Renal pelvis (tissue), 4 donors: ENCODE data around the gene GANAB. TPM values are rescaled to one million over a fixed set of nuclear protein-coding genes. Genes with fewer than 3 reads are reported as not detected.
A peak's percentile ranks its signal among the peaks of the same experiment; 100 is the strongest.
"Not testable (repeated sequence)": the region's sequence is repeated elsewhere in the genome, so short reads cannot be mapped to it uniquely, and the experiment has no call there.

Experiments
- DNase-seq: peaks from one replicate; pipeline ENCODE4 v3.0.0-alpha.2; 2013
- polyA plus RNA-seq, 3 donors: library from polyadenylated mRNA; unstranded; fragments of 120-200 nt; gene quantifications; one replicate each; pipeline ENCODE4 v1.2.1, GENCODE V29; 2013; ENCODE audit not compliant: insufficient read length in 3 of 3

The GANAB gene
- polyA plus RNA-seq, 3 donors = 371 to 407 (median 392) TPM

GRCh38 chr11:62673196-62673525, 26.7 kb upstream of the GANAB start:
- no peak for DNase-seq

GRCh38 chr11:62671608-62672389, 25.4 kb upstream of the GANAB start, which contains the start of the genes LBHD1 and UQCC3:
LBHD1 (minus strand) TSS chr11:62672267; CDS start chr11:62670031, 2,236 bp downstream.
UQCC3 (plus strand) TSS chr11:62671673; CDS start chr11:62671746, 73 bp downstream.
- peak; percentile 86 for DNase-seq

GRCh38 chr11:62671236-62671607, 24.8 kb upstream of the GANAB start:
- DNase-seq = peak; percentile 31

DNA sequence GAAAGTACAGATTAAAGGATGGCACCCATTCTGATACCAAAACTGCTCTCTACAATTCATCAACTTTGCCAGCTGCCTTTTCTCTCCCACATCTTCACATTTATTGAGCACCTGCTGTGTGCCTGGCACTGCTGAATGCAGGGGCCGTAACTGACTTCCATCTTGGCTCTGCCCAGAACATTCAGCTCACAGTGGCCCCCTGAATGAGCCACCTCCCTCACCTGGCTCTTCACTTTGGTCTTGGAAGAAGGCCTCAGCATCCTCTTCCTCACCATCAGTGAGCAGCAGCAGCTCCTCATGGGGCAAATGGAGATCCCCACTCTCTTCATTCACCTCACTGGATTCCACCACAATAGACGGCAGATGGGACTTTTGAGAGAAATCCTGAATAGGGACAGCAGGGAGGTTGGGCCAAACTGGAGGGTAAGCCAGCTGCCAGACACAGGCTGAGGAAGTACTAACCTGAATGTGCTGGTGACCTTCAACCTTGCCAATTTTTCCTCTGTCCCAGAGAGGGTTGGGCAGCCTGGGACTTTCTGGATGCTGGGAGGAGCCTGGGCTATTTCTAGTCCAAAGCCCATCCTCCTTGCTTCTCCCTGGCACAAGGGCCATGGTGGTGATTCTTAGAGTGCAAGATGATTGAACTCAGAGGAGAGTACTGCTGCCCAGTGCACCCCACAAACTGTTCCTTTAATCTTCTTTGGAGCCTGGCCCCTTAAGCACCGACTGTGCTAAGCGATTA, 23.2 kb upstream of the GANAB start:
- no peak for DNase-seq

- no peak for DNase-seq
These were observed 21.0 kb upstream of the GANAB start for GRCh38 chr11:62667460-62667859.

DNA sequence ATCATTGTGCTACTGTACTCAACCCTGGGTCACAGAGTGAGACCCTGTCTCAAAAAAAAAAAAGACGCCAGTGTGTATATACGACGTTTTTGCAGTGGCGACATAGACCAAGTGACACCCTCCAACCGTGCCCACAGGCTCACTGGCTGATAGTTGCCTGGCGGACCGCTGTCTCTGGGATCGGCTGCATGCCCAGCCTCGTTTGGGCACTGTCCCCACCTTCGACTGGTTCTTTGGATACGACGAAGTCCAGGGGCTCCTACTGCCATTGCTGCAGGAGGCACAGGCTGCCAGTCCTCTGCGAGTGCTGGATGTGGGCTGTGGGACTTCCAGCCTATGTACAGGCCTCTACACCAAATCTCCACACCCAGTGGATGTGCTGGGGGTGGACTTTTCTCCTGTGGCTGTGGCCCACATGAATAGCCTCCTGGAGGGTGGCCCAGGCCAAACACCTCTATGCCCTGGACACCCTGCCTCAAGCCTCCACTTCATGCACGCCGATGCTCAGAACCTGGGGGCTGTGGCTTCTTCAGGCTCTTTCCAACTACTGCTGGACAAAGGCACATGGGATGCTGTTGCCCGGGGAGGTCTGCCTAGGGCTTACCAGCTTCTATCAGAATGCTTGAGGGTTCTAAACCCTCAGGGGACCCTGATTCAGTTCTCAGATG, 20.0 kb upstream of the GANAB start:
- DNase-seq = no peak

DNA sequence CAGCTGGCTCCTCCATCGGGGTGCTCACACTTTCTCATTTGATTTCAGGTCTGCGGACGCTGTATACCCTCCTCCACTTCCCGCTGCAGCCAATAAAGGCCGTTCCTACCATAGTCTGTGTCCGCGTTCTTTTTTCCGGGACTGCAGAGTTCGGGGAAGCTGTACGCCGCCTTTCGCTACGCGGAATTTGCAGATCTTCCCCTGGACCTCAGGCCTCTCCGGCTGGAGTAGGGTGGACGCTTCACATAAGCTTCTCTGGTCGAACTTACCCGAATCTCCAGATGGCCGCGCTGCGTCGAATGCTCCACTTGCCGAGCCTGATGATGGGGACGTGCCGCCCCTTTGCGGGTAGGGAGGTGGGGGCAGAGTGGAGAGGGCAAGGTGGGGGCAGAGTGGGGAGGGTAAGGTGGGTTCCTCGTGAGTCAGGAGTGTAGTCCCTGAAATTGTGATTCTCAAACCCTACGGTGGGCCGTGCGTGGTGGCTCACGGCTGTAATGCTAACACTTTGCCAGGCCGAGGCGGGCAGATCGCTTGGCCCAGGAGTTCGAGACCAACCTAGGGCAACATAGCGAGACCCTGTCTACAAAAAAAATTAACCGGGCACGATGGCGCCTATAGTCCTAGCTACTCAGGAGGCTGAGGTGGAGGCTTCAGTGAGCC, 19.3 kb upstream of the GANAB start:
- DNase-seq = peak; percentile 70

GRCh38 chr11:62665075-62665598, 18.7 kb upstream of the GANAB start, which contains the start of the genes C11orf98 and CSKMT:
C11orf98 (minus strand) TSS chr11:62665210; CDS start chr11:62665169, 41 bp downstream.
CSKMT (plus strand) TSS chr11:62665312; CDS start chr11:62665880, 568 bp downstream.
- peak; percentile 96 for DNase-seq

DNA sequence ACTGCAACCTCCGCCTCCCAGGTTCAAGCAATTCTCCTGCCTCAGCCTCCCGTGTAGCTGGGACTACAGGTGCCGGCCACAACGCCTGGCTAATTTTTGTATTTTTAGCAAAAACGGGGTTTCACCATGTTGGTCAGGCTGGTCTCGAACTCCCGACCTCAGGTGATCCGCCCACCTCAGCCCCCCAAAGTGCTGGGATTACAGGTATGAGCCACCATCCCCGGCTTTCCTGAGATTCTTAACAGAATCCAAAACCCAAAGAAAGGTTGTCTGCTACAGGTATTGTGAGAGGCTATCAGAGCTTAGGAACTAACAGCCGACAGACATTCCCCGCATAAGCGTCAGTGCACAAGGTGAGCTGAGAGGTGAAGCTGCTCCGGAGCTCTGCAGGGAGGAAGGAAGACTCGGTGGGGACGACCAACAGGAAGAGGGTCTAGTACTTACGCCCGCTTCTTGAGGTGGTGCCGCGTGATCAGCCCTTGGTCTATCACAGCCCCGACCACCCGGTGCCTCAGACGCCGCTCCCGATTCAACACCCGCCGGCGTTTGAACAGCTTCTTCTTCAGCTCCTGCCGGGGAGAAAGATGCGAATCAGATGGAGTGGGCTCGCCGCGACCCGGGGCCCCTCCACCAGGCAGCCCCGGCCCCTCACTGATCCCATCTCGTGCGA, 18.1 kb upstream of the GANAB start:
- peak; percentile 73 for DNase-seq

GRCh38 chr11:62656796-62657429, 10.5 kb upstream of the GANAB start:
- DNase-seq = no peak

DNA sequence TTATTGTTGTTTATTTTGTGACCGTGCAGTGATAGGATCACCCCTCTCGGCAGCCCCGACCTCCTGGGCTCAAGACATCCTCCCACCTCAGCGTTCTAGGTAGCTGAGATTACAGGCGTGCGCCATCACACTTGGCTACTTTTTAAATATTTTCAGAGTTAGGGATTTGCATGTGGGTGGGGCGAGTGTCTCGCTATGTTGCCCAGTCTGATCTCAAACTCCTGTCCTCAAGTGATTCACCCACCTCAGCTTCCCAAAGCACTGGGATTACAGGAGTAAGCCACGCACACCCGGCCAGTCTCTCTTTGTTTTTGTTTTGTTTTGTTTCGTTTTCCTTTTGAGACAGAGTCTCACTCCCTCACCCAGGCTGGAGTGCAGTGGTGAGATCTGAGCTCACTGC, 7.9 kb upstream of the GANAB start:
- no peak for DNase-seq

- DNase-seq = no peak
These were observed 6.0 kb upstream of the GANAB start for GRCh38 chr11:62652161-62653006.

- DNase-seq = not testable (repeated sequence)
These were observed 3.9 kb upstream of the GANAB start for GRCh38 chr11:62650283-62650682.

DNA sequence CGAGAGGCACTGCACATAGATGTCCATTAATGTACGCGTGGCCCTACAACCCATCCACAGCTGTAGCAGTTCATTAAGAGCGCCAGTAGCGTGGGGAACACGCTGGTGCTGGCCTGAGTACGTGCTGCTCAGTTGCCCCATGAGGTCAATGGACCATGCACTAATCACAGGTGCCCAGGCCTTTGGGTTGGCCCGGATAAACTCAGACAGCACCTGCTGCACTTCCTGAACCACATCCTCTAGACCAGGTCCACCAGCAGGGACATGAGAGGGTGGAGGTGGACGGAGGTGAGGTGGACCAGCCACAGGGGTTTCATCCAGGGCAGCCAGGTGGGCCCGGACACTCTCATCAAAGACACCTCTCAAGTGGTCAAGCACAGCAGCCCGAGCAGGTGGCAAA, 3.1 kb upstream of the GANAB start:
- DNase-seq = no peak

DNA sequence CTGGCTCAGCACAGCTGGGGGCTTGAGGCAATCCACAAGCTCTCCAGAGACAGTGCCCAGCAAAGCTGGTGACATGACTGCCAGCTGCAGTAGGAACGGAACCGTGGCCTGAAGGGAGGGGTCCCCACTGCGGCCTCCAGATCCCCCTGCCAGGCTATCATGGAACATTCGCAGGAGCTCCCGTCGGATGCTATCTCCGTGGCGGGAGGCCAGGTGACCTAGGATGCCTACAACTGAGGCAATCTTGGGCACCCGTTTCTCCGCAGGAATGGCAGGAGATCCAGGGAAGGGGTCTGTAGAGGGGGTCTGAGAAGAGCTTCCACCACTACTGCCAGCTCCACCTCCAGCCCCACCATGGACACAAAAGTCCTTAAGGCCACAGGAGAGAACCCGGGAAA, 2.6 kb upstream of the GANAB start:
- no peak for DNase-seq

DNA sequence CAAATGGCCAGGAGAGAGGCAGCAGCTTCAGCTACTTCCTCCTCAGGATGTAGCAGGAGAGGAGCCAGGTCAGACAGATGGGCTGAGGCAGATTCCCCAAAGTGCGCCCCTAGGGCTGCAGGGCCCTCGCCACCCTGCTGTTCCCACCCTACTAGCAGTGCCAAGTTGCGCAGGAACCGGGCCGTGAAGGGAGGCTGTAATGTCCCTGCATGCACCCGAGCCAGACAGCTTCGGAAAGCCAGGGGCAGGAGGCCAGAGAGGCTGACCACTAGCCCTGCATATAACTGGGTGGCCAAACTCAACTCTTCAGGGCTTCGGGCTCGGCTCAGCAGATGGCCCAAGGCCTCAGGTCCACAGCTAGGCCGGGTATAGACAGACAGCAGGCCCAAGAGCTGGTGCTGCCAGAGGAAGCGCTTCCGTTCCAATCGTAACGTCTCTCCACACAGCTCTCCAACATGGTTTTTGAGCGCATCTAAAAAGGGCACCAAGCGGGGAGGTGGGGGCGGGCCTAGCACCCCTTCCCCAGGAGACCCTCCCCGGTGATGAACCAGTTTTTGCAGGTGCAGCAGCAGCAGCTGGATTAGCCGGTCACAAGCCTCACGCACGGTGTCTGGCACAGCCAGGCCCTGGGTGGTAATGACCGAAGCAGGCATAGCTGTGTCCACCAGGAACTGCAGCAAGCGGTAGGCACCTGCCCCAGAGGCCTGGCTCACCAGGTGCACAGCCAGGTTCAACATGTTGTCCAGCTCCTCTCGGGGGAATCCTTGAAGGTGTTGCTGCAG, 2.0 kb upstream of the GANAB start:
- no peak for DNase-seq

- no peak for DNase-seq
These were observed 1.2 kb upstream of the GANAB start for GRCh38 chr11:62647609-62648005.

DNA sequence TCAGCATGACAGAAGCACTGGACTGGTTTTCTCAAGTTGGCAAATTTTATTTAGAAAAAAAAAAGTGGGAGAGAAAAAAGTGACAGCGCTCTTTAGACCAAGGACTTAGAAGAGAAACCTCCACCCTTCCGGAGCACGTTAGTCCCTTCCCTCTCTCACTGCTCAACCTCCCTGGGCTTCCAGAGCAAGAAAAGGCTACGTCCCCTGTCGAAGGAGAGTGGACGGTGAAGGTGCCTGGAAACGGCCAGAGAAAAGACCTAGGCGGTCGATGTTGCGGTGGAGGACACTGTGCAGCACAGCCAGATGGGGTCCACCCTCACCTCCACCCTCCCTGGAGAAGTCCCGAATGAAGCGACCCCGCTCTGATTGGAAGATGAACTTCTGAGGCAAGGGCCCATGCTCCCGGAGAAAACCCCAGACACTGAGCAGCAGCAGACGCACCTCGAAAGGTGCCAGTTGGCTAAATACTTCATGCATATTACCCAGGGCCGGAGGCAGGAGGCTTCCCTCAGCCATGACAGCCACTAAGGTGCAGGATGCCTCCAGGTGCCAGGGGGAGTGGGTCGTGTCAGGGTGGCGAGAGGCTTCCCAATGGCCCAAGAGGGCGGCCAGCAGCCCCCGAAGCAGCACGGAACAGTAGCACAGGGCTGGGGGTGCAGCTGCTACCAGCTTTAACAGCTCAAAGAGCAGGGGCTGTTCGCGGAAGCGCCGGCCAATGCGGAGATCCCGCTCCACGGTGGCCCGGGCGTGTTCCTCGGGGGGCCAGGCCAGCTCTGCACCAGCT, 604 bp upstream of the GANAB start:
- DNase-seq = no peak
